WERI-Rb-1 (cell line): ENCODE measurements around the gene DQX1.
A peak's percentile ranks its signal among the peaks of the same experiment; 100 is the strongest.
"Not testable (repeated sequence)": the region's sequence is repeated elsewhere in the genome, so short reads cannot be mapped to it uniquely, and the experiment has no call there.

Experiments used
- DNase-seq: peaks from one replicate; pipeline ENCODE4 v3.0.0-alpha.2; 2020
- H3K27ac ChIP-seq: fragments of 250-450 bp; sonication (Bioruptor Pico); 2 replicates; pipeline ENCODE4 v1.5.1; 2020; ENCODE audit warnings: mild to moderate bottlenecking, moderate library complexity
- H3K27me3 ChIP-seq: fragments of 250-450 bp; sonication (Bioruptor Pico); 2 replicates; pipeline ENCODE4 v1.5.1; 2021; ENCODE audit warnings: mild to moderate bottlenecking, low read depth, moderate library complexity; ENCODE audit not compliant: insufficient read depth, severe bottlenecking
- H3K36me3 ChIP-seq: fragments of 250-450 bp; sonication (Bioruptor Pico); 2 replicates; pipeline ENCODE4 v1.5.1; 2020; ENCODE audit warnings: mild to moderate bottlenecking, moderate library complexity
- H3K4me3 ChIP-seq: 2 replicates; pipeline ENCODE4 v1.5.1; 2011; ENCODE audit warnings: low read depth, mild to moderate bottlenecking, control low read depth, low read length
- H3K9me3 ChIP-seq: fragments of 250-450 bp; sonication (Bioruptor Pico); 2 replicates; pipeline ENCODE4 v1.5.1; 2021; ENCODE audit warnings: mild to moderate bottlenecking, moderate library complexity; ENCODE audit not compliant: severe bottlenecking
- CTCF ChIP-seq: IDR thresholded peaks from 2 replicates; pipeline ENCODE4 v1.5.1; 2011; ENCODE audit warnings: low read depth, mild to moderate bottlenecking, control low read depth, inconsistent platforms, low read length

DQX1 gene

DNA sequence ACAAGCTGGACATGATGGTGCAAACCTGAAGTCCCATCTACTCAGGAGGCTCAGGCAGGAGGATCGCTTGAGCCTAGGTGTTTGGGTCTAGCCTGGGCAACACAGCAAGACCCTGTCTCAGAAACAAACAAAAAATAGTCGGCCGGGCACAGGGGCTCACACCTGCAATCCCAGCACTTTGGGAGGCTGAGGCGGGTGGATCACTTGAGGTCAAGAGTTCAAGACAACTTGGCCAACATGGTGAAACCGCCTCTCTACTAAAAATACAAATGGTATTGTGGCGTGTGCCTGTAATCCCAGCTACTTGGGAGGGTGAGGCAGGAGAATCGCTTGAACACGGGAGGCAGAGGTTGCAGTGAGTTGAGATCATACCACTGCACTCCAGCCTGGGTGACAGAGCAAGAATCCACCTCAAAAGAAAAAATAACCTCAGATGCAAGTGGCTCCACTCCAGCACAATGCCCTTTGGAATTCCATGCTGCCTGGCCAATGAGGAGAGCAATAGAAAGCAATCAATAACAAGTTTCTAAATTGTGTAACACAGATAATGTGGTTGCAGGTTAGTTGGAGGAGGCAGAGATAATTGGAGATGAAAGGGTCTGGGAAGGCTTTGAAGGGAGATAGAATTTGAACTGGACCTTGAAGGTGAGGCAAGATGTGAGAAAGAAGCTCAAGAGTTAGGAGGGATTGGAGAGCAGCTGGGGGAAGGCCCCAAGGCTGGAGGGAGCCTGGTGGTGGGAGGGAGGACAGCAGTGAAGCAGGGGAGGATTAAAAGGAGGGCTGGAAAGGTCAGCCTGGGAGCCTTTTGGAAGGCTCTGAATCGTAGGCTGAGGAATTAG lies 37.2 kb downstream of the DQX1 start:
- peak; percentile 96 for DNase-seq
- Histone ChIP-seq H3K9me3 (no peaks in the 10 kb centered on the region), H3K27ac (peak overlapping the region; percentile 63), H3K4me3 (no peak overlapping the region), H3K27me3 (no peaks in the 10 kb centered on the region), H3K36me3 (peaks cover 54% of the 10 kb centered on the region)
- TF ChIP-seq CTCF = peak; percentile 36; the same call in 1 of the 2 replicates

GRCh38 chr2:74486141-74486540 lies 39.9 kb downstream of the DQX1 start:
- Histone ChIP-seq H3K4me3 (no peak overlapping the region), H3K36me3 (peaks cover 34% of the 10 kb centered on the region), H3K27me3 (no peaks in the 10 kb centered on the region), H3K27ac (no peak overlapping the region), H3K9me3 (no peaks in the 10 kb centered on the region)
- TF ChIP-seq CTCF = no peak
- DNase-seq = no peak

DNA sequence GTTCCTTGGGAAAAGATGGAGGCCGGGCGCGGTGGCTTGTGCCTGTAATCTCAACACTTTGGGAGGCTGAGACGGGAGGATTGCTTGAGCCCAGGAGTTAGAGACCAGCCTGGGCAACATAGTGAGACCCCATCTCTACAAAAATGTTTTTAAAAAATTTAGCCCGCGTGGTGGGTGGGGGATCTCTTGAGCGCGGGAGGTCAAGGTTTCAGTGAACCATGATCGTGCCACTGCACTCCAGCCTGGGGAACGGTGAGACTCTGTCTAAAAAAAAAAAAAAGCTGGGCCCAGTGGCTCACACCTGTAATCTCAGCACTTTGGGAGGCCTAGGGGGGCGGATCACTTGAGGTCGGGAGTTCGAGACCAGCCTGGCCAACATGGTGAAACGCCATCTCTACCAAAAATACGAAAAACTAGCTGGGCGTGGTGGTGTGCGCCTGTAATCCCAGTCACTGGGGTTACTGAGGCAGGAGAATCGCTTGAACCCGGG lies 42.3 kb downstream of the DQX1 start:
- H3K27me3 ChIP-seq, H3K9me3 ChIP-seq, DNase-seq: not testable (repeated sequence)
- Histone ChIP-seq H3K27ac (peak overlapping the region; percentile 97), H3K4me3 (peak overlapping the region; percentile 83), H3K36me3 (peaks cover 42% of the 10 kb centered on the region)

DNA sequence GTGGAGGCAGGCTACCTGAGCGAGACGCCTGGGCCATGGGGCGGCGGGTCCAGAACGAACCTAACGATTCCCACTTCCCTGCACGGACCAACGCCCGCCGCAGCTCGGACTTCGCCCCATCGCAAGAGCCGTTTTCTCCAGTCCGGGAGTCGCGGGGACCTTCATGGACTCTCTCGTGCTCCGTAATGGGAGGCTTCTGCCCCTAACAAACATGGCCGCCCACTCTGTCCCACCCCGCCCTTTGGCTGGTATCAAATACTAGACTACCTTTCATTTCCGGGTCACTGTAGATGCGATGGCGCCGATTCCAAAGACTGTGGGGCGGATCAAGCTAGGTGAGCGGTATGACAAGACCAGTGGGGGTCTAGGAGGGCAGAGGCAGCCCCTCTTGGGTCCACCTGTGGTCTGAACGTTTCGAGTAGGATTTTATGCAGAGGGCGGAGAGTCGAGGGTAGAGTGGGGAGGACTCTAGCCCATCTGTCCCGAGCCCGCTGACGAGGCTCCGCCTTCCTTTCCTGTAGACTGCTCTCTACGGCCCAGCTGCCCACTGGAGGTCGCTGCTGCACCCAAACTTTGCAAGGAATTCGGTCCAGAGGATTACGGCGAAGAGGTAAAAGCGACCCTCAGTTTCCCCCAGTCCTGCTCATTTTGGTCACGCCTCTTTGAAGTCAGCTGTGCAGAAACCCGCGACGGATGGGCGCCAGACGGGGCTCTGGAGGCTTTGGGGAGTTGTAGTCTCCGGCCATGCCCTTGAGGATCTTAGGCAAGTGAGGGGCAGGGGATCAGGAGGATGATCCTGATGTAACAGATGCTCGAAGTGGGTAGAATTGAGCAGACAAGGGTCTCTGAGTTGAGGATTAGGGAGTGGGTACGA lies 43.0 kb downstream of the DQX1 start, which contains the start of the genes CCDC142 and TTC31:
TSS of gene CCDC142 (minus strand) at position 198 of the 874 bp plus-strand sequence. CDS start at position 37, 161 bp downstream.
TSS of gene TTC31 (plus strand) at position 281 of the 874 bp plus-strand sequence. CDS start at position 296, 15 bp downstream.
- peak within 1 kb of the TSS; percentile 97 for H3K27ac ChIP-seq
- H3K27me3 ChIP-seq = no peaks in the 10 kb centered on the region
- peaks cover 38% of the 10 kb centered on the region for H3K36me3 ChIP-seq
- TF ChIP-seq CTCF = peak; percentile 96
- peak; percentile 99 for DNase-seq
- no peaks in the 10 kb centered on the region for H3K9me3 ChIP-seq
- H3K4me3 ChIP-seq = peak within 1 kb of the TSS; percentile 83

GRCh38 chr2:74481961-74482800 lies 43.9 kb downstream of the DQX1 start:
- Histone ChIP-seq H3K9me3 (no peaks in the 10 kb centered on the region), H3K27me3 (no peaks in the 10 kb centered on the region), H3K27ac (peak overlapping the region; percentile 97), H3K4me3 (peak overlapping the region; percentile 83), H3K36me3 (peaks cover 43% of the 10 kb centered on the region)
- DNase-seq = peak; percentile 53
- TF ChIP-seq CTCF = no peak
